GM12874 (cell line): ENCODE data around the gene SYNE1.

Experiments
- CTCF ChIP-seq: IDR thresholded peaks from 2 replicates; pipeline ENCODE4 v1.5.1; 2011; ENCODE audit warnings: low read depth, mild to moderate bottlenecking, control low read depth, low read length, moderate library complexity; ENCODE audit not compliant: insufficient read depth

SYNE1 gene

GRCh38 chr6:152173321-152173720 lies 463.8 kb downstream of the SYNE1 start:
- TF ChIP-seq CTCF: no peak

GRCh38 chr6:152170702-152171667 lies 466.2 kb downstream of the SYNE1 start:
- no peak for TF ChIP-seq CTCF

GRCh38 chr6:152170313-152170701 lies 466.9 kb downstream of the SYNE1 start:
- TF ChIP-seq CTCF: no peak

- TF ChIP-seq CTCF: no peak
Observed at GRCh38 chr6:152167641-152168603, 469.2 kb downstream of the SYNE1 start.

- TF ChIP-seq CTCF: no peak
Observed at GRCh38 chr6:152166897-152167296, 470.3 kb downstream of the SYNE1 start.

GRCh38 chr6:152166497-152166896 lies 470.7 kb downstream of the SYNE1 start:
- TF ChIP-seq CTCF: no peak

GRCh38 chr6:152164957-152165356 lies 472.2 kb downstream of the SYNE1 start:
- TF ChIP-seq CTCF: no peak
